HepG2 (cell line): ENCODE measurements around the gene PPM1F. TPM values are rescaled to one million over a fixed set of nuclear protein-coding genes. Genes with fewer than 3 reads are reported as not detected.

ENCODE experiments used
- ATAC-seq: fragments of 200-7000 bp; cut with Tn5 transposase; 3 replicates; pipeline ENCODE4 v1.9.1; 2020; ENCODE audit warnings: mild to moderate bottlenecking, moderate library complexity
- BruUV-seq: library from RNA; stranded (reverse); fragments of 400-500 nt; replicated peaks from 2 replicates; lab custom pipeline; 2021; lab: Mats Ljungman, UMichigan
- CTCF ChIA-PET: fragments of 300-600 bp; formaldehyde crosslinking; extraction: SDS; loops from one replicate; lab custom pipeline; 2021; ENCODE audit warnings: low total read pairs, inconsistent platforms, low intra/inter-chr PET ratio; lab: Yijun Ruan, JAX
- POLR2A ChIA-PET: fragments of 350-600 bp; sonication (Branson Sonifier 250); formaldehyde crosslinking; loops from one replicate; lab custom pipeline; 2020; ENCODE audit warnings: antibody characterized with exemption, inconsistent platforms; lab: Yijun Ruan, JAX
- DNase-seq: peaks from one replicate; pipeline ENCODE4 v3.0.0-alpha.2; 2015; ENCODE audit warnings: low spot score
- FAIRE-seq: peaks from 3 replicates; lab custom pipeline; 2011; peaks lifted over from hg19 to GRCh38; lab: Jason Lieb, UNC
- H2AFZ ChIP-seq: one replicate; pipeline ENCODE4 v1.6.1; 2011; ENCODE audit warnings: low read length, inconsistent platforms
- H3K27ac ChIP-seq: fragments of 300-600 bp; 3 replicates; pipeline ENCODE4 v1.8.0; 2011; ENCODE audit warnings: mixed run types, mild to moderate bottlenecking, mixed read lengths, low read length, inconsistent platforms; ENCODE audit not compliant: insufficient read depth; ENCODE audit errors: extremely low read length
- H3K27me3 ChIP-seq, 2 experiments: fragments of 200-600 bp in 1 of 2; 2 replicates in 1 of 2; 3 replicates in 1 of 2; pipeline versions ENCODE4 v1.6.0 to v1.8.0; 2011; ENCODE audit warnings: low read length in 2 of 2, mild to moderate bottlenecking in 2 of 2, moderate library complexity in 2 of 2, inconsistent platforms in 1 of 2; ENCODE audit not compliant: insufficient read depth in 2 of 2, control insufficient read depth in 1 of 2
- H3K36me3 ChIP-seq, 2 experiments: fragments of 200-600 bp in 1 of 2; replicated peaks in 1 of 2; 2 replicates in 1 of 2; 3 replicates in 1 of 2; pipeline versions ENCODE4 v1.5.1 to v1.8.0; 2011; ENCODE audit warnings: low read length in 2 of 2, inconsistent platforms in 1 of 2; ENCODE audit not compliant: insufficient read depth in 2 of 2, control insufficient read depth in 1 of 2
- H3K4me1 ChIP-seq: 2 replicates; pipeline ENCODE4 v1.5.1; 2012; ENCODE audit warnings: low read length, inconsistent platforms; ENCODE audit not compliant: insufficient read depth
- H3K4me2 ChIP-seq: 2 replicates; pipeline ENCODE4 v1.6.0; 2011; ENCODE audit warnings: low read depth, low read length, inconsistent platforms
- H3K4me3 ChIP-seq, 3 experiments: fragments of 200-600 bp in 1 of 3; sonication (generic), shearing (Covaris generic) in 1 of 3; replicated peaks in 1 of 3; 2 replicates each; pipeline ENCODE4 v1.5.1; 2011 to 2016; ENCODE audit warnings: low read length in 3 of 3, inconsistent platforms in 2 of 3, low read depth in 2 of 3, mild to moderate bottlenecking in 2 of 3, control low read depth in 1 of 3, mixed read lengths in 1 of 3; ENCODE audit not compliant: insufficient read depth in 1 of 3
- H3K79me2 ChIP-seq: one replicate; pipeline ENCODE4 v1.6.1; 2011; ENCODE audit warnings: low read length, inconsistent platforms; ENCODE audit not compliant: insufficient read depth
- H3K9ac ChIP-seq: 2 replicates; pipeline ENCODE4 v1.6.0; 2011; ENCODE audit warnings: mild to moderate bottlenecking, low read depth, low read length, inconsistent platforms; ENCODE audit not compliant: insufficient read depth
- H3K9me3 ChIP-seq: 2 replicates; pipeline ENCODE4 v1.5.1; 2012; ENCODE audit warnings: mild to moderate bottlenecking, low read length
- H4K20me1 ChIP-seq: 2 replicates; pipeline ENCODE4 v1.6.0; 2011; ENCODE audit warnings: inconsistent platforms, mild to moderate bottlenecking, low read length, moderate library complexity; ENCODE audit not compliant: insufficient read depth
- BHLHE40 ChIP-seq: IDR thresholded peaks from 2 replicates; pipeline ENCODE4 v1.6.1; 2011; ENCODE audit warnings: low read length, improper control_type of control experiment
- DNMT3B ChIP-seq: conservative IDR thresholded peaks from 2 replicates; pipeline ENCODE4 v1.6.1; 2016; ENCODE audit warnings: missing biosample characterization, control low read depth
- EEA1 ChIP-seq: sonication (generic); formaldehyde crosslinking; IDR thresholded peaks from 2 replicates; pipeline ENCODE4 v1.5.1; 2020; ENCODE audit warnings: mild to moderate bottlenecking, missing genetic modification reagents, borderline replicate concordance
- EHMT2 ChIP-seq: fragments of 200-600 bp; sonication (generic); IDR thresholded peaks from 2 replicates; pipeline ENCODE4 v1.7.0; 2017; ENCODE audit warnings: antibody characterized with exemption, low read depth, low read length, borderline replicate concordance
- GFI1 ChIP-seq: sonication (generic); formaldehyde crosslinking; IDR thresholded peaks from 2 replicates; pipeline ENCODE4 v1.5.0; 2020; ENCODE audit warnings: missing genetic modification reagents, mild to moderate bottlenecking, borderline replicate concordance
- GMEB1 ChIP-seq: sonication (generic); formaldehyde crosslinking; IDR thresholded peaks from 2 replicates; pipeline ENCODE4 v1.5.1; 2020; ENCODE audit warnings: missing genetic modification reagents, mild to moderate bottlenecking, borderline replicate concordance
- HIVEP1 ChIP-seq: sonication (generic); formaldehyde crosslinking; IDR thresholded peaks from 2 replicates; pipeline ENCODE4 v1.4.0; 2020; ENCODE audit warnings: mild to moderate bottlenecking, missing genetic modification reagents
- PLRG1 ChIP-seq: fragments of 450-650 bp; conservative IDR thresholded peaks from 2 replicates; pipeline ENCODE4 v1.6.1; 2016
- SAFB2 ChIP-seq: sonication (generic); formaldehyde crosslinking; IDR thresholded peaks from 2 replicates; pipeline ENCODE4 v1.5.1; 2020; ENCODE audit warnings: missing genetic modification reagents, low read depth, mild to moderate bottlenecking, borderline replicate concordance
- SNAI1 ChIP-seq: sonication (generic); formaldehyde crosslinking; IDR thresholded peaks from 2 replicates; pipeline ENCODE4 v1.5.0; 2020; ENCODE audit warnings: mild to moderate bottlenecking, missing genetic modification reagents, borderline replicate concordance
- TFAP4 ChIP-seq: sonication (generic); IDR thresholded peaks from 2 replicates; pipeline ENCODE4 v1.6.1; 2016; ENCODE audit warnings: low read depth, borderline replicate concordance
- ZNF136 ChIP-seq: sonication (generic); formaldehyde crosslinking; IDR thresholded peaks from 2 replicates; pipeline ENCODE4 v1.8.1; 2022; ENCODE audit warnings: low read depth, mild to moderate bottlenecking, moderate library complexity, missing genetic modification reagents
- ZNF337 ChIP-seq: sonication (generic); formaldehyde crosslinking; IDR thresholded peaks from 2 replicates; pipeline ENCODE4 v1.5.1; 2020; ENCODE audit warnings: missing genetic modification reagents, low read depth, mild to moderate bottlenecking, borderline replicate concordance
- ZNF367 ChIP-seq: sonication (generic); formaldehyde crosslinking; IDR thresholded peaks from 2 replicates; pipeline ENCODE4 v1.4.0; 2020; ENCODE audit warnings: missing genetic modification reagents, borderline replicate concordance
- ZNF431 ChIP-seq: sonication (generic); formaldehyde crosslinking; IDR thresholded peaks from 2 replicates; pipeline ENCODE4 v1.9.0; 2022; ENCODE audit warnings: missing genetic modification reagents, low read depth, mild to moderate bottlenecking, borderline replicate concordance
- WGBS: methylation state at CpG from one replicate; pipeline ENCODE4 v1.1.6; 2017; ENCODE audit warnings: low lambda C conversion rate; 5-methylcytosine and 5-hydroxymethylcytosine counted together
- in situ Hi-C: cut with HindIII; loops from 2 replicates; pipeline ENCODE4 v1.10.0; 2017; ENCODE audit warnings: low pct_unique_long_range_greater_than_20kb; ENCODE audit not compliant: extremely low pct_ligation_motif_present
- intact Hi-C: fragments of 100-400 bp; cut with micrococcal nuclease; formaldehyde crosslinking; loops from one replicate; pipeline ENCODE4 v1.10.0; 2022; ENCODE audit not compliant: unreplicated experiment
- polyA plus RNA-seq, 8 experiments: library from polyadenylated mRNA; depleted of rRNA in 3 of 8; stranded (reverse) in 7 of 8; unstranded in 1 of 8; fragments of >200 nt; fragmentation: Illumina TruSeq in 4 of 8; extraction: Trizol in 4 of 8; gene quantifications; 2 replicates each; pipeline versions ENCODE4 v1.2.1 to v1.2.3, GENCODE V29; 2011 to 2016; ENCODE audit warnings: low read depth in 4 of 8, missing spikeins in 1 of 8, mixed read lengths in 1 of 8; ENCODE audit not compliant: insufficient read depth in 1 of 8
- total RNA-seq, 5 experiments: library from RNA; depleted of rRNA; stranded (reverse); fragments of >200 nt; fragmentation: Illumina TruSeq; extraction: Trizol; gene quantifications; 2 replicates each; pipeline ENCODE4 v1.2.3, GENCODE V29; 2016; ENCODE audit warnings: low read depth in 1 of 5

PPM1F gene
- total and polyA plus RNA-seq, 2 of the 13 experiments (the other 11 are each of a cell fraction or from before 2014, with no cell fraction given), result 11.0 to 19.6 TPM

- Histone ChIP-seq H4K20me1 (no peaks in the 10 kb centered on the region), H3K4me3 (no peak overlapping the region), H3K79me2 (no peaks in the 10 kb centered on the region), H3K9ac (no peak overlapping the region), H3K4me2 (no peak overlapping the region), H3K27me3 (no peaks in the 10 kb centered on the region), H3K27ac (no peak overlapping the region), H2AFZ (no peak overlapping the region), H3K9me3 (no peaks in the 10 kb centered on the region), H3K4me1 (peaks cover 18% of the 10 kb centered on the region), H3K36me3 (peaks cover 6 to 34% of the 10 kb centered on the region in 2 experiments; a peak in 4 of 5 replicates)
- in situ Hi-C loops, result no loop called here
- FAIRE-seq (no peak), ATAC-seq (no peak), DNase-seq (no peak)
- ChIA-PET CTCF (no interaction called here), POLR2A (no interaction called here)
- WGBS, result 100% methylated on average over 3 of the region's 3 CpGs
- BruUV-seq, result no TSS peak
- intact Hi-C loops, result no loop called here
- TF ChIP-seq HIVEP1 (CRISPR knock-in tag) (no peak), SAFB2 (no peak), TFAP4 (no peak), ZNF431 (no peak), EEA1 (CRISPR knock-in tag) (no peak), EHMT2 (no peak), GMEB1 (CRISPR knock-in tag) (no peak), PLRG1 (no peak), SNAI1 (CRISPR knock-in tag) (no peak), DNMT3B (CRISPR knock-in tag) (no peak), ZNF337 (CRISPR knock-in tag) (no peak), BHLHE40 (no peak), ZNF136 (CRISPR knock-in tag) (no peak), GFI1 (no peak), ZNF367 (CRISPR knock-in tag) (no peak)
These were observed 12.1 kb downstream of the PPM1F start for GRCh38 chr22:21940521-21940920.
